Central memory CD8-positive, alpha-beta T cell (primary cell): ENCODE data around the gene RPH3AL.
"Not testable (repeated sequence)": the region's sequence is repeated elsewhere in the genome, so short reads cannot be mapped to it uniquely, and the experiment has no call there.

Experiments
- ATAC-seq: fragments of 150-1000 bp; cut with Tn5 transposase; replicated peaks from 2 replicates; pipeline ENCODE4 v1.10.0; 2022; ENCODE audit warnings: mild to moderate bottlenecking, moderate FRiP score, moderate number of reproducible peaks; ENCODE audit not compliant: poor library complexity, severe bottlenecking; ENCODE audit errors: extremely low read depth
- DNase-seq, 2 donors: peaks; one replicate each; pipeline ENCODE4 v3.0.0; 2021; ENCODE audit warnings: low spot score in 2 of 2
- H3K27ac Mint-ChIP-seq: one replicate; pipeline ENCODE4 v1.8.0; 2022; ENCODE audit warnings: low read depth, mild to moderate bottlenecking, moderate library complexity, mixed read lengths
- H3K27me3 Mint-ChIP-seq: one replicate; pipeline ENCODE4 v1.8.0; 2022; ENCODE audit warnings: mixed read lengths
- H3K36me3 Mint-ChIP-seq: one replicate; pipeline ENCODE4 v1.8.0; 2022; ENCODE audit warnings: mild to moderate bottlenecking, moderate library complexity, mixed read lengths; ENCODE audit not compliant: insufficient read depth
- H3K4me1 Mint-ChIP-seq: one replicate; pipeline ENCODE4 v1.8.0; 2022; ENCODE audit warnings: mixed read lengths
- H3K4me3 Mint-ChIP-seq: one replicate; pipeline ENCODE4 v1.8.0; 2022; ENCODE audit warnings: mild to moderate bottlenecking, moderate library complexity, mixed read lengths
- H3K9me3 Mint-ChIP-seq: one replicate; pipeline ENCODE4 v1.8.0; 2022; ENCODE audit warnings: mixed read lengths

The RPH3AL gene

GRCh38 chr17:201736-202135 lies 150.9 kb downstream of the RPH3AL start:
- not testable (repeated sequence) for DNase-seq, ATAC-seq, H3K4me3 Mint-ChIP-seq, H3K9me3 Mint-ChIP-seq, H3K27ac Mint-ChIP-seq, H3K36me3 Mint-ChIP-seq, H3K4me1 Mint-ChIP-seq
- H3K27me3 Mint-ChIP-seq, result peaks cover 26% of the 10 kb centered on the region

GRCh38 chr17:201257-201656 lies 151.3 kb downstream of the RPH3AL start:
- H3K4me3 Mint-ChIP-seq, H3K4me1 Mint-ChIP-seq, H3K36me3 Mint-ChIP-seq, H3K27ac Mint-ChIP-seq, DNase-seq, ATAC-seq, H3K9me3 Mint-ChIP-seq: not testable (repeated sequence)
- peaks cover 31% of the 10 kb centered on the region for H3K27me3 Mint-ChIP-seq

DNA sequence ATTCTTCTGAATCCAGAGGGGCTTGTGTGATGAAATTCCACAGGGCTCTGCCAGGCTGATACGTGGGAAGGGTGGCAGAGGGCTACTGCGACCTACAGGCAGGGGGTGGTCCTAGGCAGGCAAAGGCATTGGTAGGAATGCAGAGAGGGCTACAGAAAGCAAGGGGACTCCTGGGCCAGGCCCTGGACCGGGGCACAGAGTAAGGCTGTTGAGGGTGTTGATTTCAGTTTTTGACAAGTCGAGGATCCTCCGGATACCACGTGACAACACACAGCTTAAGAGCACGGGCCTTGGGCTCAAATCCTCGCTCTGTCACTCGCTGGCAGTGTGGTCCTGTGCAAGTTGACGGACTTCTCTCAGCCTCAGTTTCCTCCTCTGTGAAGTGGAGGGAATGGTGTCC lies 152.0 kb downstream of the RPH3AL start:
- Mint-ChIP-seq H3K27ac (no peak overlapping the region), H3K9me3 (no peaks in the 10 kb centered on the region), H3K4me1 (no peaks in the 10 kb centered on the region), H3K27me3 (peaks cover 32% of the 10 kb centered on the region), H3K36me3 (no peaks in the 10 kb centered on the region), H3K4me3 (no peak overlapping the region)
- no peak for DNase-seq
- no peak for ATAC-seq

- no peak for ATAC-seq
Observed at GRCh38 chr17:199806-200545, 152.6 kb downstream of the RPH3AL start.

DNA sequence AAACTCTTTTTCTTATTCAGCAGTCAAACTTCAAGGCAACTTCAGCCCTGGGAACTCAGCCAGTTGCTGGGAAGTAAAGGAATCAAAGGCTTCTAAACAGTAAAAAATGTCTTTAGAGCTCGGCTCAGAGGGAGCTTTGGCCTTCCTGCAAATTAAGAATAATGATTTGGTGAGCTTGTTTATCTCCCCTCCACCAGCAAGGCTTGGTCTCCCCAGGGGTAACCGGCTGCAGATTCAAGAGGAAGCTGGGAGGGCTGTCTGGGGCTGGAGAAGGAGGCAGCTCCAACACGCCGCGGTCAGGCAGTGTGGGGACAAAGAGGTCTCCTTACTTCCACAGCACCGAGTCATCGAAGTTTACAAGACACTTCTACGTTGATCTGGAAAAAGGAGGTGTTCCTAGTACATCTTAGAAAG lies 153.4 kb downstream of the RPH3AL start:
- ATAC-seq (no peak), DNase-seq (no peak)
- Mint-ChIP-seq H3K27ac (no peak overlapping the region), H3K27me3 (peaks cover 32% of the 10 kb centered on the region), H3K36me3 (no peaks in the 10 kb centered on the region), H3K9me3 (no peaks in the 10 kb centered on the region), H3K4me1 (no peaks in the 10 kb centered on the region), H3K4me3 (no peak overlapping the region)

More at GRCh38 chr17:199806-200545, 152.6 kb downstream of the RPH3AL start:
- no peaks in the 10 kb centered on the region for H3K36me3 Mint-ChIP-seq
- no peak overlapping the region for H3K27ac Mint-ChIP-seq
- no peaks in the 10 kb centered on the region for H3K4me1 Mint-ChIP-seq
- peaks cover 32% of the 10 kb centered on the region for H3K27me3 Mint-ChIP-seq
- no peak overlapping the region for H3K4me3 Mint-ChIP-seq
- DNase-seq, result no peak
- no peaks in the 10 kb centered on the region for H3K9me3 Mint-ChIP-seq

DNA sequence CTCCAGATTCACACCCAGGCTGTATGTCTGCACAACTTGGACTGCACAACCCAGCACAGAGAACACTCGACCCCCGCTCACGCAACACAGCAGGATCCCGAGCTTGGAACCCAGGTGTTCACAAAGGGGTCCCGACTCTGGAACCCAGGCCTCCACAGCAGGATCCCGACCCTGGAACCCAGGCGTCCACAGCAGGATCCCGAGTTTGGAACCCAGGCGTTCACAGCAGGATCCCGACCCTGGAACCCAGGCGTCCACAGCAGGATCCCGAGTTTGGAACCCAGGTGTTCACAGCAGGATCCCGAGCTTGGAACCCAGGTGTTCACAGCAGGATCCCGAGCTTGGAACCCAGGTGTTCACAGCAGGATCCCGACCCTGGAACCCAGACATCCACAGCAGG lies 154.4 kb downstream of the RPH3AL start:
- H3K27me3 Mint-ChIP-seq, result peaks cover 32% of the 10 kb centered on the region
- ATAC-seq, result not testable (repeated sequence)

DNA sequence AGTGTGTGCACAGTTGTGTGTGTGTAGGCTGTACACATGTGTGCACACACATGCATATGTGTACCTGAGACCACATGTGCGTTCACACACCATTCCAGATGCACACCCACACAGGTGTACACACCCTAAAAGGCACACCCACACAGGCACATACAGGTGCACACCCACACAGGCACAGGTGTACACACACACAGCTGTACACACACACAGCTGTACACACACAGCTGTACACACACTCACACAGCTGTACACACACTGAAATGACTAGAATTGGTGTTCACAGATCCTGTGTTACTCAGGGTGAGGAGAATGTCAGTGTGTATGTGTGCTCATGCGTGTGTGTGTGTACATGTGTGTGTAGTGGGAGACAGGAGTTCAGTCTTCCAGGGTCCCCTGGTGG lies 155.3 kb downstream of the RPH3AL start:
- Mint-ChIP-seq H3K9me3 (no peaks in the 10 kb centered on the region), H3K36me3 (no peaks in the 10 kb centered on the region), H3K4me1 (no peaks in the 10 kb centered on the region), H3K4me3 (no peak overlapping the region), H3K27me3 (peaks cover 32% of the 10 kb centered on the region), H3K27ac (no peak overlapping the region)
- ATAC-seq (no peak), DNase-seq (no peak)

More for the DNA sequence above, 154.4 kb downstream of the RPH3AL start:
- H3K36me3 Mint-ChIP-seq, H3K4me3 Mint-ChIP-seq, H3K27ac Mint-ChIP-seq, H3K4me1 Mint-ChIP-seq, H3K9me3 Mint-ChIP-seq, DNase-seq: not testable (repeated sequence)

GRCh38 chr17:194828-195602 lies 157.6 kb downstream of the RPH3AL start:
- no peaks in the 10 kb centered on the region for H3K36me3 Mint-ChIP-seq
- no peak overlapping the region for H3K27ac Mint-ChIP-seq
- no peaks in the 10 kb centered on the region for H3K9me3 Mint-ChIP-seq
- H3K4me3 Mint-ChIP-seq, result no peak overlapping the region
- H3K27me3 Mint-ChIP-seq, result peaks cover 26% of the 10 kb centered on the region
- ATAC-seq, result no peak
- H3K4me1 Mint-ChIP-seq, result no peaks in the 10 kb centered on the region
- no peak for DNase-seq

- H3K9me3 Mint-ChIP-seq, result no peaks in the 10 kb centered on the region
- H3K27ac Mint-ChIP-seq, result no peak overlapping the region
- no peak for ATAC-seq
Observed at GRCh38 chr17:193841-194806, 158.5 kb downstream of the RPH3AL start.

GRCh38 chr17:193426-193810 lies 159.2 kb downstream of the RPH3AL start:
- Mint-ChIP-seq H3K27ac (no peak overlapping the region), H3K4me1 (no peaks in the 10 kb centered on the region), H3K9me3 (no peaks in the 10 kb centered on the region), H3K27me3 (peaks cover 14% of the 10 kb centered on the region), H3K36me3 (no peaks in the 10 kb centered on the region), H3K4me3 (no peak overlapping the region)
- DNase-seq, result no peak
- no peak for ATAC-seq

More at GRCh38 chr17:193841-194806, 158.5 kb downstream of the RPH3AL start:
- Mint-ChIP-seq H3K4me1 (no peaks in the 10 kb centered on the region), H3K4me3 (no peak overlapping the region), H3K27me3 (peaks cover 17% of the 10 kb centered on the region), H3K36me3 (no peaks in the 10 kb centered on the region)
- DNase-seq, result no peak

- DNase-seq (no peak), ATAC-seq (no peak)
- no peak overlapping the region for H3K27ac Mint-ChIP-seq
- no peak overlapping the region for H3K4me3 Mint-ChIP-seq
- peaks cover 11% of the 10 kb centered on the region for H3K27me3 Mint-ChIP-seq
- H3K36me3 Mint-ChIP-seq, result no peaks in the 10 kb centered on the region
- no peaks in the 10 kb centered on the region for H3K9me3 Mint-ChIP-seq
- H3K4me1 Mint-ChIP-seq, result no peaks in the 10 kb centered on the region
Observed at GRCh38 chr17:192666-193425, 159.8 kb downstream of the RPH3AL start.

DNA sequence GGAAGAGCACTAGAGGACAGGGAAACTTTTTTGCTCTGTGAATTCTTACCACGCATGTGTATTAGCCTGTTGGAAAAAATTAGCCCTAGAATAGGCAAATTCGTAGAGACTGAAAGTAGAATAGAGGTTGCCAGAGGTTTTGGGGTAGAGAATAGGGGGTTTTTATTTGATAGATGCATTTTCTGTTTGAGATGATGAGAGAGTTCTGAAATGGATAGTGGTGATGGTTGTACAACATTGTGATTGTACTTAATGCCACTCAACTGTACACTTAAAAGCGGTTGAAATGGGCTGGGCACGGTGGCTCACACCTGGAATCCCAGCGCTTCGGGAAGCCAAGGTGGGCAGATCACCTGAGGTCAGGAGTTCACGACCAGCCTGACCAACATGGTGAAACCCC lies 163.2 kb downstream of the RPH3AL start:
- H3K4me3 Mint-ChIP-seq, result no peak overlapping the region
- DNase-seq (no peak), ATAC-seq (no peak)
- H3K27me3 Mint-ChIP-seq, result peaks cover 23% of the 10 kb centered on the region
- no peak overlapping the region for H3K27ac Mint-ChIP-seq
- H3K9me3 Mint-ChIP-seq, result no peaks in the 10 kb centered on the region
- no peaks in the 10 kb centered on the region for H3K4me1 Mint-ChIP-seq
- H3K36me3 Mint-ChIP-seq, result no peaks in the 10 kb centered on the region
